Measurements from ENCODE around the gene AOAH.
"Not testable (repeated sequence)": the region's sequence is repeated elsewhere in the genome, so short reads cannot be mapped to it uniquely, and the experiment has no call there.

Gene AOAH

DNA sequence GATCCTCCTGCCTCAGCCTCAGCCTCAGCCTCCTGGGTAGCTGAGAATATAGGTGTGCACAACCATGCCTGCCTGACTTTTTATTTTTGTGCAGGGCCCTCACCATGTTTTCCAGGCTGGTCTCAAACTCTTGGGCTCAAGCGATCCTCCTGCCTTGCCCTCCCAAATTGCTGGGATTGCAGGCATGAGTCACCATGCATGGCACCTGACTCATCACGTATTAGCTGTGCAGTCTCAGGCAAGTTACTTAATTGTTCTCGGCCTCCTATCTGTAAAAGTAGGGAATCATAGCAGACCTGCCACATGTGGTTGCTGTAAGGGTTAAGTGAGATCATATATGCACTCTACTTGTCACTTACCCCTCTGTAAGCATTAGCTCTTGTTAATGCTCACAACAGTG is 217.5 kb downstream of the AOAH start:
- DNase-seq (ENCODE audit: low read depth): no peak

GRCh38 chr7:36506130-36506798 is 218.0 kb downstream of the AOAH start:
- no peak for DNase-seq (ENCODE audit: low read depth)

DNA sequence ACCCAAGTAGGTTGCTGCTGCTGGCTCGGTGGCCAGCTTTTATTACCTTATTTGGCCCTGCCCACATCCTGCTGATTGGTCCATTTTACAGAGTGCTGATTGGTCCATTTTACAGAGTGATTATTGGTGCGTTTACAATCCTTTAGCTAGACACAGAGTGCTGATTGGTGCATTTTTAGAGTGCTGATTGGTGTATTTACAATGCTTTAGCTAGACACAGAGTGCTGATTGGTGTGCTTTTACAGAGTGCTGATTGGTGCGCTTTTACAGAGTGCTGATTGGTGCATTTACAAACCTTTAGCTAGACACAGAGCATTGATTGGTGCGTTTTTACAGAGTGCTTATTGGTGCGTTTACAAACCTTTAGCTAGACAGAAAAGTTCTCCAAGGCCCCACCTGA is 219.7 kb downstream of the AOAH start:
- DNase-seq (ENCODE audit: low read depth): not testable (repeated sequence)

- not testable (repeated sequence) for DNase-seq (ENCODE audit: low read depth)
These were observed 220.1 kb downstream of the AOAH start for GRCh38 chr7:36504216-36504615.

- no peak for DNase-seq (ENCODE audit: low read depth)
These were observed 226.5 kb downstream of the AOAH start for GRCh38 chr7:36497775-36498174.

- not testable (repeated sequence) for DNase-seq (ENCODE audit: low read depth)
These were observed 227.1 kb downstream of the AOAH start for GRCh38 chr7:36497176-36497575.

DNA sequence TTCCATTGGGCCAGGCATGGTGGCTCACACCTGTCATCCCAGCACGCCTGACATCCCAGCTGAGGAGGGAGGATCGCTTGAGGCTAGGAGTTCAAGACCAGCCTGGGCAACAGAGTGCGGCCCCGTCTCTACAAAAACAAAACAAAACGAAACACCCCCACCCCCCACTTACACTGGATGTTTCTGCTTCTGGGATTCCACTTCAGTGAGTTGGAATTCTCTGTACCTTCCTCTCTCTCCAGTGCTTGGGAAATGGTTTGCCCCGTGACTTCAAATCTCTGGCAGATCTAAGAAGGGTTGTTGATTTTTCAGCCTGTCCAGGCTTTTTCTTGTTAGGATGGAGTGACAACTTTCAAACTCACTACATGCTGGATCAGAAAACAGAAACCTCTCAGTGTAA is 227.7 kb downstream of the AOAH start:
- DNase-seq (ENCODE audit: low read depth): no peak

- no peak for DNase-seq (ENCODE audit: low read depth)
These were observed 233.0 kb downstream of the AOAH start for GRCh38 chr7:36491317-36491716.

DNA sequence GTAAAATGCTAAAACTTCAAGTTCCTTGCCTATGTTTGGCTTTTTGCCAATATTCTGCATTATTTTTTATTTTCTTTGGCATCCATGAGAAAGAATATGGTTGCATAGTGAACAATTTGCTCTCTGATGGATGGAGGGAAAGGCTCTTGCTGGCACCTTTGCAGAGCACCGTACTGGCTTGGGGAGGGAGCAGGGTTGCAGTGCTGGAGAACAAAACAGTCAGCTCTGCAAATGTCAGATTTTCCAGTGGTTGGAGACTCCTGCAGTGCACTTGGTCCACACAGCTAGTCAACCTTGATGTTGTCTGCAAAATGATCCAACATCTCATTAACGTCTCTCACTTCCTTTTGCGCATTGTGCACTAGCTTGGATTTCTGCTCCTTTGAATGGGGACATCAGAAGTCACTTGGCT is 233.9 kb downstream of the AOAH start:
- DNase-seq (ENCODE audit: low read depth): peak; percentile 28

DNA sequence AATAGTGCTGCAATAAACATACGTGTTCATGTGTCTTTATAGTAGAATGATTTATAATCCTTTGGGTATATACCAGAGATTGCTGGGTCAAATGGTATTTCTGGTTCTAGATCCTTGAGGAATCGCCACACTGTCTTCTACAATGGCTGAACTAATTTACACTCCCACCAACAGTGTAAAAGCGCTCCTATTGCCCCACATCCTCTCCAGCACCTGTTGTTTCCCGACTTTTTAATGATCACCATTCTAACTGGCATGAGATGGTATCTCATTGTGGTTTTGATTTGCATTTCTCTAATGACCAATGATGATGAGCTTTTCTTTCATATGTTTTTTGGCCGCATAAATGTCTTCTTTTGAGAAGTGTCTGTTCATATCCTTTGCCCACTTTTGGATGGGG is 235.6 kb downstream of the AOAH start:
- DNase-seq (ENCODE audit: low read depth): not testable (repeated sequence)

DNA sequence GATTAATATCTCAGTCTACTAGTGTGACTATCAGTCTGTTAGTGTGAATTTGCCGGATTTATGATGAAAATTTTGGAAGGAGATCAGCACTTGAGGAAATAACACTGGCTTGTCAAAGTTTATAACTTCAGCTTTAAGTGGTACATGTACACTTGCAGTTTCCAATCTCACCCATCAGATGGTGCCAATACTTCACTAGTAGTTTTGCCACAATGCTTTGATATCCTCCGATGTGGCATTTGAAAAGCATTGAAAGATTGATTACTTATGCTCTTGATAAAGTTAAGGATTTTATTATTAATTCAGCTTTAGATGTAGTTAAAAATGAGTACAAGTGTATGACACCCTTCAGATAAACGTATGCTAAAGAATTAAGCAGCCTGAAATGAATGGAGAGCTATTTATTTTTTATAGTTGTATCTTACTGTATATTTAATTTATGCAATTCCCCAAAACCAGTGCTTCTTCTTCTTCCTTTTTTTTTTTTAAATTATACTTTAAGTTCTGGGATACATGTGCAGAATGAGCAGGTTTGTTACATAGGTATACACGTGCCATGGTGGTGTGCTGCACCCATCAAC is 236.4 kb downstream of the AOAH start:
- peak; percentile 52 for DNase-seq (ENCODE audit: low read depth)

GRCh38 chr7:36486336-36486735 is 238.0 kb downstream of the AOAH start:
- DNase-seq (ENCODE audit: low read depth): no peak

GRCh38 chr7:36484265-36484664 is 240.0 kb downstream of the AOAH start:
- no peak for DNase-seq (ENCODE audit: low read depth)

GRCh38 chr7:36483853-36484252 is 240.4 kb downstream of the AOAH start:
- DNase-seq (ENCODE audit: low read depth): not testable (repeated sequence)

DNA sequence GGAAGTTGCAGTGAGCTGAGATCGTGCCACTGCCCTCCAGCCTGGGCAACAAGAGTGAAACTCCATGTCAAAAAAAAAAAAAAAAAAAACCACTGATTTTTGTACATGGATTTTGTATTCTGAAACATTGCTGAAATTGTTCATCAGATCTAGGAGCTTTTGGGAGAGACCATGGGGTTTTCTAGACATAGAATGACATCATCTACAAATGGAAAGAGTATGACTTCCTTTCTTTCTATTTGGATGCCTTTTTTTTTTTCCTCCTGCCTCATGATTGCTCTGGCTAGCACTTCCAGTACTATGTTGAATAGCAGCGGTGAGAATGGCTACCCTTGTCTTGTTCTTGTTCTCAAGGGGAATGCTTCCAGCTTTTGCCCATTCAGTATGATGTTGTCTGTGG is 245.5 kb downstream of the AOAH start:
- DNase-seq (ENCODE audit: low read depth): no peak

GRCh38 chr7:36475381-36475780 is 248.9 kb downstream of the AOAH start:
- DNase-seq (ENCODE audit: low read depth): no peak

- no peak for DNase-seq (ENCODE audit: low read depth)
These were observed 249.3 kb downstream of the AOAH start for GRCh38 chr7:36475011-36475342.

DNA sequence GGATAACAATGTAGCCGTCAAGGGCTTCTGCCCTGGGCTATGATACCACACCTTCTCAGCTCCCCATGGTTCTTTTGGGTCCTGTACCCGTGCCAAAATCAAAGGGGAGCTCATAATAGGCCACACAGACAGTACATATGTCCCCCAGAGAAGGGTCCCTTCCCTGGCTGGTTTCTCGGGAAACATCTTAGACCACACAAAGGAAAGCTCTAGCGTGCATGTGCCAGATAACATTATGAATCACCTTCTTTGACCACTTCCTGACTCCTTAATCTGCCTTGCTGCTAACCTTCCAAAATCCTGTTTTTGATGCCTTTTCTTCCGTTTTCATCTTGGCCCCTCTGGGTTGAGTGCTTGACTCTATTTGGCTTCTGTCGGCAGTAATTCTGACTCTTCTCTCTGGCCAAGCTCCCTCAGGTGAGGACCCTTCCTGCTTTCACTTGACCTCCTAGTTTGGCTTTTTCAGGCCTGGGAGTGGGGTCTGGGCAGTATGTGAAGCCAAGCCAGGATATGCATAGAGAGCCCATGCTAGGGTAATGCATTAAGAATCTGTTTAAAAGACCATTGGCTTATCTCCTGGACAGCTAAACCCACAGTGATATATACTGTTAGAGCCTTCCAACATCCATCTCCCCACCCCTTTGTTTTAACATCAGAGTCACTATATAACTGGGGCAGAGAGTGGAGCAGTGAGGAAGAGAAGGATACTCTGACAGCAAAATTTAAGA is 249.8 kb downstream of the AOAH start:
- DNase-seq (ENCODE audit: low read depth): no peak

GRCh38 chr7:36473454-36474282 is 250.6 kb downstream of the AOAH start:
- no peak for DNase-seq (ENCODE audit: low read depth)

DNA sequence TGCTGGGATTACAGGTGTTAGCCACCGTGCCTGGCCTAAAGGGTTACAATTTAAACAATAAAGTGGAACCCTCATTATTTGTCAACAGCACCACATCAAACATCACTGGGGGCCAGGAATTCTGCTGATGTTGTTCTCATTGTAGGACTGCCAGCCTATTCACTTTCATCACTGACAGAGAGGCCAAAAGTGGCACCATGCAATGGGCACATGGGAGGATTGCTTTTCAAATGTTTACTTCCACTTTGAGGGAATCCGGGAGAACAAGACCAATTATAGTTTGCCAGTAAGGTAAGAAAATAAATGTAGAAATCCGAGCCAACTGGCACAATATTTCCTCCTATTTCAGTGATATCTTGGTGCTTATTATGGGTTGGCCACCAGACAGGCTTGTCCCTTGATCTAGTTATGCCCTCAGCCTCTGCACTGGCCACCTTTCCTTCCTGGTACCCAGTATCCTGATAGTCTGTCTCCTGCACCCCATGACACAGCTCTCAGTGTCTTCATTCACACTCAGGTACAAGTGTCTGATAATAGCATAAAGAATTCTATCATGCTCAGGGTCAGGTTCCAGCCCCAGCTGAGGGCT is 252.1 kb downstream of the AOAH start:
- no peak for DNase-seq (ENCODE audit: low read depth)

GRCh38 chr7:36469236-36469635 is 255.1 kb downstream of the AOAH start:
- DNase-seq (ENCODE audit: low read depth): no peak
